Ascending aorta (tissue), 2 donors: ENCODE results near the gene ZNF618. TPM values are rescaled to one million over a fixed set of nuclear protein-coding genes. Genes with fewer than 3 reads are reported as not detected.

Experiments used
- DNase-seq, 2 donors: peaks; one replicate each; pipeline ENCODE4 v3.0.0-alpha.2; 2019; ENCODE audit warnings: low spot score in 2 of 2
- H3K27ac ChIP-seq, 2 donors: fragments of 200-600 bp; sonication (generic); one replicate each; pipeline ENCODE4 v1.5.1; 2016 to 2017; ENCODE audit warnings: mild to moderate bottlenecking in 1 of 2
- H3K27me3 ChIP-seq: fragments of 200-600 bp; sonication (generic); one replicate; pipeline ENCODE4 v1.5.1; 2017
- H3K36me3 ChIP-seq, 2 donors: fragments of 200-600 bp; sonication (generic); one replicate each; pipeline ENCODE4 v1.5.1; 2016
- H3K4me1 ChIP-seq, 2 donors: fragments of 200-600 bp; sonication (generic); one replicate each; pipeline ENCODE4 v1.5.1; 2016 to 2017; ENCODE audit warnings: mild to moderate bottlenecking in 1 of 2
- H3K4me3 ChIP-seq, 2 donors: fragments of 200-600 bp; sonication (generic); one replicate each; pipeline ENCODE4 v1.5.1; 2016 to 2017; ENCODE audit warnings: mild to moderate bottlenecking in 1 of 2
- H3K9me3 ChIP-seq, 2 donors: fragments of 200-600 bp; sonication (generic); one replicate each; pipeline ENCODE4 v1.5.1; 2016
- intact Hi-C: fragments of 100-400 bp; cut with DNase I; formaldehyde crosslinking; loops from one replicate; pipeline ENCODE4 v1.15.1; 2023
- total RNA-seq: library from RNA; depleted of rRNA; stranded (reverse); fragments of >200 nt; gene quantifications from one replicate; pipeline ENCODE4 v1.1.0, GENCODE V29; 2016
- TF ChIP-seq, protein P1 (sequence below), 3 experiments: fragments of 200-600 bp in 2 of 3; fragments of 450-650 bp in 1 of 3; sonication (generic) in 2 of 3; IDR thresholded peaks; one replicate each; pipeline ENCODE4 v1.5.1; 2016 to 2019; ENCODE audit warnings: antibody characterized with exemption in 3 of 3, mild to moderate bottlenecking in 1 of 3, moderate library complexity in 1 of 3

Gene ZNF618
- total RNA-seq, 1 donor from 2014 or later = 16.1 TPM

DNA sequence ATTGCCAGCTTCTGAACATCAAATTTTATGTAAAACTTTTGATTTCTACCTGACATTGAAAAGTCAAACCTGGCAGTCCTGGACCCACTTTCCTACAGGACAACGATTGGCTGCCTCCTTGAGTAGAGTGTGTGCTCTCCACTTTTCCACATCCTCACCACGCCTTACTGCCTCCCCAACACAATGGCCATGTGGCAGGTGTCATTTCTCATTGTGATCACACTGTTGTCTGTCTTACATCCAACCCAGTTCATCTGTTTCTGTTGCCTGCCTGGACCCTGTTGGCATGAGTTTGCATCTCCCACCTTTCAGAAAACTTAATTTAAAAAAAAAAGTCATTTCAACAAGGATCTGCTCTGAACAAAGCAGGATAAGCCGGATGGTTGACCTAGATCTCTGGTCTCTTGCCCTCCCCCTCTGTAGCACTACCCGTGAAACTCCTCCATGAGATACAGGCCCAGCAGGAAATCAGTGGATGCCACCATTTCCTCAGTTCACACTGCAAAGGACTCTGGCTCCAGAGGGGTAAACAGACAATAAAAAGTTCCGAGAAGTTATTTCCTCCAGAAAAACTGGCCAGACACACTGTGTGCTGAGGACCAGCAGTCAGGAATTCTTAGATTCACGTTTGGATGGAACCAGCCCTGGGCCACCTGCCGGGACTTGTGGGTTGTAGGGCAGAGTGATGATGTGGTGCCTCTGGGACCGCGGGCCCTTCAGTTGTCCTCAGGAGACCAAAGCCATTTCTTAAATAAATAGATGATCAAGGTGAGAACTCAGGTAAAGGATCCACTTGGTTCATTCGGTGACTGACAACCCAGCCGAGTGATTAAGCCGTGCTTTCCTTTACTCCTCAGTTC, 153.4 kb downstream of the ZNF618 start:
- no peak overlapping the region for H3K4me3 ChIP-seq
- no peaks in the 10 kb centered on the region for H3K9me3 ChIP-seq
- H3K4me1 ChIP-seq = peaks cover 0 to 9% of the 10 kb centered on the region in 2 donors
- intact Hi-C loops = loop anchor here (5.0 kb wide), 1 partner anchor 292 kb away; no protein-coding TSS in a partner anchor
- H3K27me3 ChIP-seq = no peaks in the 10 kb centered on the region
- peaks cover 10 to 31% of the 10 kb centered on the region in 2 donors for H3K36me3 ChIP-seq
- DNase-seq = peak in 1 of 2 donors; percentile 58
- H3K27ac ChIP-seq = no peak overlapping the region
- TF ChIP-seq, protein P1, sequence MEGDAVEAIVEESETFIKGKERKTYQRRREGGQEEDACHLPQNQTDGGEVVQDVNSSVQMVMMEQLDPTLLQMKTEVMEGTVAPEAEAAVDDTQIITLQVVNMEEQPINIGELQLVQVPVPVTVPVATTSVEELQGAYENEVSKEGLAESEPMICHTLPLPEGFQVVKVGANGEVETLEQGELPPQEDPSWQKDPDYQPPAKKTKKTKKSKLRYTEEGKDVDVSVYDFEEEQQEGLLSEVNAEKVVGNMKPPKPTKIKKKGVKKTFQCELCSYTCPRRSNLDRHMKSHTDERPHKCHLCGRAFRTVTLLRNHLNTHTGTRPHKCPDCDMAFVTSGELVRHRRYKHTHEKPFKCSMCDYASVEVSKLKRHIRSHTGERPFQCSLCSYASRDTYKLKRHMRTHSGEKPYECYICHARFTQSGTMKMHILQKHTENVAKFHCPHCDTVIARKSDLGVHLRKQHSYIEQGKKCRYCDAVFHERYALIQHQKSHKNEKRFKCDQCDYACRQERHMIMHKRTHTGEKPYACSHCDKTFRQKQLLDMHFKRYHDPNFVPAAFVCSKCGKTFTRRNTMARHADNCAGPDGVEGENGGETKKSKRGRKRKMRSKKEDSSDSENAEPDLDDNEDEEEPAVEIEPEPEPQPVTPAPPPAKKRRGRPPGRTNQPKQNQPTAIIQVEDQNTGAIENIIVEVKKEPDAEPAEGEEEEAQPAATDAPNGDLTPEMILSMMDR (IDR thresholded peaks at IDR 0.05) = no peak

DNA sequence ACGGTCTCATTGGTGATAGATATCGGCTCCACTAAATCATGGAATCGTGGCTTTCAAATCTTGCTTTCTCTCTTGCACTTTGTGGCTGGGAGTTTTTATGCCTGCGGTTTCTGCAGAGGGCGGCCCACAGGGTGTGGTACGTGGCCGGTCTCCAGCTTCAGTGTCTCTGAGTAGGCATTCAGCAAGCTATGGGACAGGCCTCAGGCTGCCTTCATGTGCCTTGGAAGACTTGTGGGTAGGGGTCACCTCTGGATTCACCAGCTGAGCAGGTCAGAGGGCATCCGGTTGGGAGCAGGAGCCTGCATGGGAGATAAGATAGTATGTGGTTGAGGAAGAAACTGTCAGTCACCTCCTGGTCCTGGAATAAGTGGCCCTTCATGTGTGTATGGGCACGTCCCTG, 154.3 kb downstream of the ZNF618 start:
- DNase-seq = peak in 1 of 2 donors; percentile 42
- H3K27me3 ChIP-seq = no peaks in the 10 kb centered on the region
- H3K4me3 ChIP-seq = no peak overlapping the region
- peaks cover 10 to 31% of the 10 kb centered on the region in 2 donors for H3K36me3 ChIP-seq
- no peaks in the 10 kb centered on the region for H3K9me3 ChIP-seq
- intact Hi-C loops = loop anchor here (5.0 kb wide), 1 partner anchor 293 kb away; no protein-coding TSS in a partner anchor
- peaks cover 0 to 13% of the 10 kb centered on the region in 2 donors for H3K4me1 ChIP-seq
- H3K27ac ChIP-seq = no peak overlapping the region
- TF ChIP-seq, protein P1 (IDR thresholded peaks at IDR 0.05) = no peak

DNA sequence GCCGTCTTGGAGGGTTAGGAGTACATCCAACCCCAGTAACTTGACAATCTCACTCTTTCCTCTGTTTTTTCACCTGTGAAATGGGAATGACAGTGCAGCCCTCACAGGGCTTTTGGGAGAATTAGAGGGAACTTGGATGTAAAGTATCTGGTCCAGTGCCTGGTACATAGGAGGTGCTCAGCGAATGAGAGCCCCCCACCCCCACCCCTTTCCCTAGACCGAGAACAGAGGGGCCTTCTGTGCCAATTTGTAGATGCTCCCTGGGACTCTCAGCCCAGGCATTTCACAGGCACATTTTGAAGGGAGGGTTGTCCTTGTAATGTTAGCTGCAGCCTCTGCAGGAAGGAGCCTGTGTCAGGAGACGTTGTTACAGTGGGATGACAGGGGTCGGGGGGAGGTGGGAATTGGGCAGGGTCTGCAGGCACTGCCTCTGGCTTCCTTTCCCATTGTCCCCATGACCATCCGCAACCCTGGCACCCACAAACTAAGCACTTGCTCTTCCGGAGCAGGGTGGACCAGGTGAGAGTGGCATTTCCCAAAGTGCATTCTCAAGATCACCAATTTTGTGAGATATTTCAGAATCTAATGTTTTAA, 155.0 kb downstream of the ZNF618 start:
- no peaks in the 10 kb centered on the region for H3K9me3 ChIP-seq
- H3K4me3 ChIP-seq = no peak overlapping the region
- intact Hi-C loops = loop anchor here (5.0 kb wide), 1 partner anchor 294 kb away; no protein-coding TSS in a partner anchor
- peaks cover 0 to 13% of the 10 kb centered on the region in 2 donors for H3K4me1 ChIP-seq
- TF ChIP-seq, protein P1 (IDR thresholded peaks at IDR 0.05) = no peak
- DNase-seq = peak in 1 of 2 donors; percentile 28
- H3K36me3 ChIP-seq = peaks cover 12 to 30% of the 10 kb centered on the region in 2 donors
- H3K27me3 ChIP-seq = no peaks in the 10 kb centered on the region
- H3K27ac ChIP-seq = no peak overlapping the region

GRCh38 chr9:114031948-114032840, 156.1 kb downstream of the ZNF618 start:
- Histone ChIP-seq H3K27me3 (no peaks in the 10 kb centered on the region), H3K36me3 (peaks cover 23 to 35% of the 10 kb centered on the region in 2 donors), H3K9me3 (no peaks in the 10 kb centered on the region), H3K27ac (no peak overlapping the region), H3K4me1 (peaks cover 0 to 13% of the 10 kb centered on the region in 2 donors), H3K4me3 (no peak overlapping the region)
- DNase-seq = peak in 1 of 2 donors; percentile 61
- intact Hi-C loops = loop anchor here (2.0 to 5.0 kb wide), 2 partner anchors 295 to 349 kb away; no protein-coding TSS in a partner anchor
- TF ChIP-seq, protein P1 (IDR thresholded peaks at IDR 0.05) = no peak
